GM12873 (cell line): Measurements from ENCODE around the gene PNPLA2.

Experiments
- CTCF ChIP-seq: IDR thresholded peaks from 2 replicates; pipeline ENCODE4 v1.5.1; 2012; ENCODE audit warnings: low read depth, mild to moderate bottlenecking, moderate library complexity, low read length, control low read depth; ENCODE audit not compliant: insufficient read depth; ENCODE audit errors: missing control alignments

PNPLA2 gene

GRCh38 chr11:834371-835316, 15.9 kb downstream of the PNPLA2 start:
- TF ChIP-seq CTCF: no peak

DNA sequence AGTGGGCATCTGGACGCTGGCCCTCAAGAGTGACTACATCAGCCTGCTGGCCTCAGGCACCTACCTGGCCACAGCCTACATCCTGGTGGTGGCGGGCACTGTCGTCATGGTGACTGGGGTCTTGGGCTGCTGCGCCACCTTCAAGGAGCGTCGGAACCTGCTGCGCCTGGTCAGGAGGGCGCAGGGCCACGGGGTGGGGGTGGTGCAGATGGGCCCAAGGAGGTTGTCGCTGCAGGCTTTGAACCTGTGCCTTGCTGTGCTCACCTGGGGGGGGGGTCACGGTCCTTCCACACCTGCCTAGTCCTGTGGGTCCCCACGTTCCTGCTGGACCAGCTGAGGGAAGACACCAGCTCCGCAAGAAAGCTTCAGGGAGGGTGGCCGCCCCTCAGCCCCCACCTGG, 17.6 kb downstream of the PNPLA2 start:
- no peak for TF ChIP-seq CTCF

- no peak for TF ChIP-seq CTCF
These were observed 18.0 kb downstream of the PNPLA2 start for GRCh38 chr11:836700-837099.

GRCh38 chr11:837189-837989, 18.7 kb downstream of the PNPLA2 start:
- no peak for TF ChIP-seq CTCF

- TF ChIP-seq CTCF: no peak
These were observed 19.2 kb downstream of the PNPLA2 start for GRCh38 chr11:837990-838307.

GRCh38 chr11:838441-839279, 19.9 kb downstream of the PNPLA2 start:
- peak; percentile 32 for TF ChIP-seq CTCF
